Activated CD4-positive, alpha-beta T cell treated with anti-CD3 and anti-CD28 coated beads, Interleukin-10, Interleukin-2, amounts not matched to agents 100 ng/mL and 50 ng/mL, durations not matched to agents 16 hours and 8 hours (primary cell): Measurements from ENCODE around the gene LRRC49.

Experiments
- DNase-seq: peaks from one replicate; pipeline ENCODE4 v3.0.0-alpha.2; 2020

Gene LRRC49

GRCh38 chr15:71054286-71054952, 161.8 kb downstream of the LRRC49 start:
- no peak for DNase-seq

- no peak for DNase-seq
These were observed 162.8 kb downstream of the LRRC49 start for GRCh38 chr15:71055461-71055860.

- no peak for DNase-seq
These were observed 163.5 kb downstream of the LRRC49 start for GRCh38 chr15:71056111-71056510.

- DNase-seq, result no peak
These were observed 164.5 kb downstream of the LRRC49 start for GRCh38 chr15:71057143-71057542.

GRCh38 chr15:71057581-71057980, 165.0 kb downstream of the LRRC49 start:
- no peak for DNase-seq

- DNase-seq, result no peak
These were observed 168.4 kb downstream of the LRRC49 start for GRCh38 chr15:71060983-71061382.

GRCh38 chr15:71066983-71067382, 174.4 kb downstream of the LRRC49 start:
- no peak for DNase-seq

GRCh38 chr15:71069693-71070092, 177.1 kb downstream of the LRRC49 start:
- no peak for DNase-seq

- DNase-seq, result no peak
These were observed 178.9 kb downstream of the LRRC49 start for GRCh38 chr15:71071529-71071928.

GRCh38 chr15:71072423-71072822, 179.8 kb downstream of the LRRC49 start:
- no peak for DNase-seq

- DNase-seq, result no peak
These were observed 186.0 kb downstream of the LRRC49 start for GRCh38 chr15:71078506-71079207.

- DNase-seq, result no peak
These were observed 186.8 kb downstream of the LRRC49 start for GRCh38 chr15:71079208-71080044.

GRCh38 chr15:71080166-71080565, 187.5 kb downstream of the LRRC49 start:
- no peak for DNase-seq

- DNase-seq, result no peak
These were observed 188.1 kb downstream of the LRRC49 start for GRCh38 chr15:71080705-71081104.

- DNase-seq, result no peak
These were observed 190.2 kb downstream of the LRRC49 start for GRCh38 chr15:71082803-71083202.

- DNase-seq, result no peak
These were observed 190.7 kb downstream of the LRRC49 start for GRCh38 chr15:71083349-71083748.

- no peak for DNase-seq
These were observed 191.6 kb downstream of the LRRC49 start for GRCh38 chr15:71084264-71084663.

- DNase-seq, result no peak
These were observed 193.2 kb downstream of the LRRC49 start for GRCh38 chr15:71085809-71086208.

- no peak for DNase-seq
These were observed 195.5 kb downstream of the LRRC49 start for GRCh38 chr15:71088155-71088554.

- no peak for DNase-seq
These were observed 196.1 kb downstream of the LRRC49 start for GRCh38 chr15:71088683-71089082.

- no peak for DNase-seq
These were observed 197.2 kb downstream of the LRRC49 start for GRCh38 chr15:71089801-71090200.

- DNase-seq, result no peak
These were observed 199.0 kb downstream of the LRRC49 start for GRCh38 chr15:71091601-71092000.

- no peak for DNase-seq
These were observed 199.5 kb downstream of the LRRC49 start for GRCh38 chr15:71092056-71092600.
